ENCODE data around the gene OR4C6.
A peak's percentile ranks its signal among the peaks of the same experiment; 100 is the strongest.

OR4C6 gene

GRCh38 chr11:55714982-55715888 is 53.2 kb downstream of the OR4C6 start:
- no peak overlapping the region for H3K4me2 ChIP-seq (ENCODE audit: low read depth, low read length, poor library complexity, severe bottlenecking)
- H3K4me3 ChIP-seq (ENCODE audit: insufficient read depth, low read length, poor library complexity, severe bottlenecking): no peak overlapping the region
- H3K9me2 ChIP-seq (replicated peaks; ENCODE audit: insufficient read depth, low read length): no peaks in the 10 kb centered on the region
- H3K27ac ChIP-seq (ENCODE audit: low read depth, low read length): no peak overlapping the region
- no peaks in the 10 kb centered on the region for H3K27me3 ChIP-seq (ENCODE audit: low read length)
- H3K36me3 ChIP-seq (ENCODE audit: low read length): no peaks in the 10 kb centered on the region
- H3K79me2 ChIP-seq (ENCODE audit: insufficient read depth, low read length): no peaks in the 10 kb centered on the region
- no peaks in the 10 kb centered on the region for H4K20me1 ChIP-seq (ENCODE audit: low read depth, low read length)
- H3K9ac ChIP-seq (ENCODE audit: low read length): no peak overlapping the region
- H3F3A ChIP-seq (ENCODE audit: insufficient read depth): no peaks in the 10 kb centered on the region
- TF ChIP-seq CTCF (IDR thresholded peaks at IDR 0.05; ENCODE audit: insufficient read depth, low read length, poor library complexity, severe bottlenecking) (peak; percentile 41), EZH2phosphoT487 (conservative IDR thresholded peaks at IDR 0.05; ENCODE audit: low read length) (no peak)
- H2AFZ ChIP-seq (ENCODE audit: low read depth, low read length, severe bottlenecking): no peak overlapping the region
- no peaks in the 10 kb centered on the region for H3K9me3 ChIP-seq (ENCODE audit: insufficient read depth, low read length)
